SK-N-MC (cell line): ENCODE measurements around the gene BEST4.
"Not testable (repeated sequence)": the region's sequence is repeated elsewhere in the genome, so short reads cannot be mapped to it uniquely, and the experiment has no call there.

ENCODE experiments used
- DNase-seq: peaks from one replicate; pipeline ENCODE4 v3.0.0-alpha.2; 2011; ENCODE audit warnings: low read depth, low spot score
- H3K27ac ChIP-seq: fragments of 200-600 bp; sonication (generic); 2 replicates; pipeline ENCODE4 v1.5.1; 2016; ENCODE audit warnings: mixed run types
- H3K36me3 ChIP-seq: fragments of 200-600 bp; sonication (generic); 2 replicates; pipeline ENCODE4 v1.6.1; 2017; ENCODE audit warnings: antibody characterized with exemption, low read length, mixed read lengths; ENCODE audit not compliant: insufficient read depth
- H3K4me3 ChIP-seq: fragments of 200-600 bp; sonication (generic); 2 replicates; pipeline ENCODE4 v1.5.1; 2016
- H3K9ac ChIP-seq: fragments of 200-600 bp; sonication (generic); 2 replicates; pipeline ENCODE4 v1.8.0; 2017; ENCODE audit warnings: mixed run types, mixed read lengths; ENCODE audit not compliant: insufficient read length
- H3K9me3 ChIP-seq: fragments of 200-600 bp; sonication (generic); 2 replicates; pipeline ENCODE4 v1.6.1; 2017; ENCODE audit warnings: low read depth, mild to moderate bottlenecking, antibody characterized with exemption, low read length, moderate library complexity, mixed read lengths
- EZH2 ChIP-seq: fragments of 200-600 bp; sonication (generic); IDR thresholded peaks from one replicate; pipeline ENCODE4 v1.6.1; 2017; ENCODE audit warnings: antibody characterized with exemption
- FOXP2 ChIP-seq: optimal IDR thresholded peaks from 2 replicates; pipeline ENCODE3; 2011; ENCODE audit warnings: mild to moderate bottlenecking, moderate library complexity; ENCODE audit not compliant: insufficient read depth; ENCODE audit errors: extremely low read length, control extremely low read depth
- POLR2AphosphoS5 ChIP-seq: IDR thresholded peaks from 2 replicates; pipeline ENCODE4 v1.6.1; 2012; ENCODE audit warnings: mild to moderate bottlenecking, low read depth, low read length, borderline replicate concordance

The BEST4 gene

DNA sequence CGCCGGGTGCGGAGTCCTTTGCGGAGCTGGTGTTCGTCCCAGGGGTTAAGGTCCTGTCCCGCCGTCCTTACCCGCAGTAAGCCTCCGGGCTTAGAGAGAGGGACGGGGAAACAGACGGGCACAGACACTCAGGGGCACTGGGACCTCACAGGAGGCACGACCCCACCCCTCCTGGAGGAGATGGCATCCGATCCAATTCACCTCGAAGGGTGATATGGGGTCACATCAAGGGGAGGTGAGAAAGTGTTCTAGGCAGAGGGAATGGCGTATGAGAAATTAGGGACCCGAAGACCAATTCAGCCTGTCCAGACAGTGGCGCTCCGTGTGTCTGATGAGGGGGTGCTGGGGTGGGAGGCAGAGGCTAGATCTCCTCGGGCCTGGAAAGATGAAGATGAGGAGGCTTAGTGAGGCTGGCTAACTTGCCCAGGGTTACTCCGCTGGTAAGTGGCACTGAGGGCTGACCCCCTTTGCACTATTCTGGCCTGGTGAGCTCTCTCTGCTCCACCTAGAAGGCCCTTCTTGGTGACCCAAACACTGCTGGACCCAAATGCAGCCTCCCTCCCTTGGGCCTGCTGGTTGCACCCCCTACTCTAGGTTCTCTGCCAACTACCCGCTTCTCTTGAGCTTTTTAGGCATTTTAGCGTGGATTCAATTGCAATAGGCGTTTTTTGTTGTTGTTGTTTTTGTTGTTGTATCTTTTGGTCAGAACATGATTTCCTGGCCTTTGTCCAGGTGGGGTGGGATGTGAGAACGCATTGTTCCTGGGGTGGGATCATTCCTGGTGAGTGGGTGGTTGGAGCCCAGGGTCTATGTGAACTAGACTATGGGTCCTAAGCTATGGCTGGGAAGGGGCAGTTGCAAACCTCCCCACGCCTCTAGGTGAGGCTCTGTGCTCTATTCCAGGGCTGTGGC, 32.6 kb upstream of the BEST4 start:
- no peak for DNase-seq
- Histone ChIP-seq H3K9me3 (no peaks in the 10 kb centered on the region), H3K36me3 (no peaks in the 10 kb centered on the region), H3K4me3 (peak overlapping the region; percentile 72), H3K27ac (peak overlapping the region; percentile 88; the same call in 1 of the 2 replicates), H3K9ac (peak overlapping the region; percentile 64)
- no peak for TF ChIP-seq EZH2
- no peak for TF ChIP-seq FOXP2
- TF ChIP-seq POLR2AphosphoS5: no peak

DNA sequence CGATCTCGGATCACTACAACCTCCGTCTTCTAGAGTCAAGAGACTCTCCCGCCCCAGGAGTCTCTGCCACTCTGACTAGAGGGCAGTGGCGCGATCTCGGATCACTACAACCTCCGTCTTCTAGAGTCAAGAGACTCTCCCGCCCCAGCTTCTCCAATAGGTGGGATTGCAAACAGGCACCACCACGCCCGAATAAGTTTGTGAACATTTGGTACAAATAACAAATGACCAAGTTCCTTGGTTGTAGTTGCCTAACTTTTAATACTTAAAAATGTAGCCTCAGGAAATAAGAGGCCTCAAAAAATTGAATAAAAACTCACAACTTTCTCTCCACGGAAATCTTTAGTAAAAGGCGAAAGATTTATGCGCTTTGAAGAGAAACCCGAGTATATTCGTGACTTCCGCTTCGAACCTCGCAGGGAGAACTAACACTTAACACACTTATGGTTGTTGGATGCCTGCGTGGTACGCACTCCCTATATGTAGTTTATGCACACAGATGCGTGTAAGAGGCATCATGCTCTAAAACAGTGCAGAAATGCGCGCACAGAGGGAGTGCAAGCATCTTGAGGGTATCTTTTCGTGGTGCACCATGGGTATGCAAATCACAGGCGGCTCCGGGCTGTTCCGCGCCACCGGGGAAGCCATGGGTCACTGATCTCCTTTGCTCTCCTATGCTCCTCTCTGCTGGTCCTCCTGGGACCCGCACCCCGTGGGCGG, 31.8 kb upstream of the BEST4 start:
- H3K9me3 ChIP-seq: no peaks in the 10 kb centered on the region
- DNase-seq: peak; percentile 90
- no peaks in the 10 kb centered on the region for H3K36me3 ChIP-seq
- H3K27ac ChIP-seq: peak overlapping the region; percentile 88
- TF ChIP-seq EZH2 (no peak), POLR2AphosphoS5 (peak; percentile 100), FOXP2 (no peak)
- peak overlapping the region; percentile 72 for H3K4me3 ChIP-seq
- peak overlapping the region; percentile 65 for H3K9ac ChIP-seq

DNA sequence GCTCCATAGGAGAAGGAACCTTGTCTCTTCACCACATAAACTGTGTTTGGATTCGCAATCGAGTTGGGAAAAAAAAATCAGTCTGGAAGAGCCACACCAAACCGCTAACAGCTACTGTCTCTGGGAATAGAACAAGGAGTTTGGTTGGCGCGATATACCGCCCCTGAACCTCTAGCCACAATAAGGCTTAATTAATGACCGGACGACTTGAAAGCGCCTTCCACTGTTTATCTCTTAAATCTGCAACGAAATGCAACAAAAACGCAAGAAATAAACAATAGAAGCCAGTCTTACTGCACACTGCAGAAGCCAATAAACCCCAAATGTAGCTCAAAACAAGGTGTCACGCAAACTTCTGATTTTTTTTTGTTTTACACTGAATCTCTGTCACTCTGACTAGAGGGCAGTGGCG, 31.2 kb upstream of the BEST4 start:
- peak overlapping the region; percentile 88 for H3K27ac ChIP-seq
- H3K36me3 ChIP-seq: no peaks in the 10 kb centered on the region
- no peak for DNase-seq
- no peaks in the 10 kb centered on the region for H3K9me3 ChIP-seq
- TF ChIP-seq POLR2AphosphoS5 (no peak), EZH2 (no peak), FOXP2 (no peak)
- peak overlapping the region; percentile 72 for H3K4me3 ChIP-seq
- H3K9ac ChIP-seq: peak overlapping the region; percentile 65

DNA sequence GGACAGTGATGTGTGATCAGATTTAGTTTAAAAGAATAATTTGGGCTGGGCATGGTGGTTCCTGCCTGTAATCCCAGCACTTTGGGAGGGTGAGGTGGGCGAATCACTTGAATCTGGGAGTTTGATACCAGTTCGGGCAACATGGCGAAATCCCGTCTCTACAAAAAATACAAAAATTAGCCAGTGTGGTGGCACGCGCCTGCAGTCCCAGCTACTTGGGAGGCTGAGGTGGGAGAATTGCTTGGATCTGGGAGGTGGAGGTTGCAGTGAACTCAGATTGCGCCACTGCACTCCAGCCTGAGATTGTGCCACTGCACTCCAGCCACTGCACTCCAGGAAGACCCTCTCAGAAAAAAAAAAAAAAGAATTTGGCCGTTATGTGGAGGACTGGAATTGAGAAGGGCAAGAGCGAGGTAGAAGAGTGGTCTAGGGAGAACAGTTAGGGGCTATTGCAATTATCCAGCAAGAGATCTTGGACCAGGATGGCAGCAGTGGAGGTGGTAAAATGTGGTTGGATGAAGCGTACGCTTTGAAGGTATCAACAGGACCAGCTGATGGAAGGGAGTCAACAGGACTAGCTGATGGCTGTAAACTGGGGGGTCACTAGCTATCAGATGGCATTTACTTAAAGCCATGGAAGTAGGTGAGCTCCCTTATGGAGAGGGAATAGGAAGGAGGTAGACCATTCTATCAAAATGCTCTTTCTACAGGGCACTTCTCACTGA, 30.0 kb upstream of the BEST4 start:
- Histone ChIP-seq H3K9ac (no peak overlapping the region), H3K9me3 (no peaks in the 10 kb centered on the region), H3K36me3 (no peaks in the 10 kb centered on the region), H3K27ac (no peak overlapping the region), H3K4me3 (no peak overlapping the region)
- TF ChIP-seq FOXP2: no peak
- TF ChIP-seq EZH2: no peak
- DNase-seq: no peak

DNA sequence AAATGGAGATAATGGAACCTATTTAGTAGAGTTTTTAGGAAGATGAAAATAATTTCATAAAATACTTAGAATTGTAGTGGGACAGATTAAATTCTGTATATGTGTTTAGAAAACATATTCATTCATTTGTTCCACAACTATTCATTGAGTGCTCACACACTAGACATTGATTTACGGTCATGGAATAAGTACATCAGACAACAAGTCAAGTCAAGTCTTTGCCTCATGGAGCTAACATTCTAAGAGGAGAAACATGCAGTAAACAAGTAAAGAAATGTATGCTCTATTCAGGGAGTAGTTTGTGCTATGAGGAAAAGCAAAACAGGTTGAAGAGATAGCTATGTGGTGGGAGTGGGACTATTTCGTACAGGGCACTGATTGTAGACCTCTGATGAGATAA, 29.3 kb upstream of the BEST4 start:
- H3K9ac ChIP-seq: no peak overlapping the region
- H3K9me3 ChIP-seq: no peaks in the 10 kb centered on the region
- H3K36me3 ChIP-seq: no peaks in the 10 kb centered on the region
- TF ChIP-seq FOXP2 (no peak), EZH2 (no peak), POLR2AphosphoS5 (no peak)
- no peak overlapping the region for H3K4me3 ChIP-seq
- DNase-seq: no peak
- no peak overlapping the region for H3K27ac ChIP-seq

DNA sequence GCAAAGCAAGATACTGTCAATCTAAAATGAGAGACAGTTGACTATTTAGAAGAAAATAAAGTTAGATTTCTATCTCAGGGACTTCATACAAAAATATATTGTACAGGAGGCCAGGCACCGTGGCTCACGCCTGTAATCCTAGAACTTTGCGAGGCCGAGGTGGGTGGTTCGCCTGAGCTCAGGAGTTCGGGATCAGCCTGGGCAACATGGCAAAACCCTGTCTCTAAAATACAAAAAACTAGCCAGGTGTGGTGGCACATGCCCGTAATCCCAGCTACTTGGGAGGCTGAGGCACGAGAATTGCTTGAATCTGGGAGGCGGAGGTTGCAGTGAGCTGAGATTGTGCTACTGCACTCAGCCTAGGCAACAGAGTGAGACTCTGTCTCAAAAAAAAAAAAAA, 28.0 kb upstream of the BEST4 start:
- H3K27ac ChIP-seq, H3K9me3 ChIP-seq, H3K4me3 ChIP-seq, DNase-seq, H3K9ac ChIP-seq, H3K36me3 ChIP-seq: not testable (repeated sequence)

DNA sequence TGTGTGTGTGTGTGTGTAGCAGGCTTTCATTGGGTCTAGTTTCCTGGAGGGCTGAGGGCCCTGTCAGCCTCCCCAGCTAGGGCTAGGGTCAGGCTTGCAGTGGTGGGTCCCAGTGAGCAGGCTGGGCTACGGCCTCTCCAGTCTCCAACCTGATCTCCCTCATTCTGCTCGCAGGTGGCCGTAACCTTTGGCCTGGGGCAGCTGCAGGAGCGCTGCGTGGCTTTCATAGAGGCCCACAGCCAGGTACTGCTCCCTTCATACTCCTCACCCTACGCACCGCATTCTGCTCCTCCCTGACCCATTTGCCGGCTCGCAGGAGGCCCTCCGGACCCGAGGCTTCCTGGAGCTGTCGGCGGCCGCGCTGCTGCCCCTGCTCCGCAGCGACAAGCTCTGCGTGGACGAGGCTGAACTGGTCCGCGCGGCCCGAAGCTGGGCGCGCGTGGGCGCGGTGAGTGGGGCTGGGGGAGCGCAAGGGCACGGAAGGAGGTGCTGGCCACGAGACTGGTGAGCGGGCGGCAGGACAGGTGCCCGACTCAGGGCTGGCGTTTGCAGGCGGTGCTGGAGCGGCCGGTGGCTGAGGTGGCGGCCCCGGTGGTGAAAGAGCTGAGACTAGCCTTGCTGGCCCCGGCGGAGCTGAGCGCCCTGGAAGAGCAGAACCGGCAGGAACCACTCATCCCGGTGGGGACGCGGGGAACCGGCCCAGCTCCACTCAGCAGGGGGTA, 25.0 kb upstream of the BEST4 start:
- Histone ChIP-seq H3K27ac (no peak overlapping the region), H3K9me3 (no peaks in the 10 kb centered on the region), H3K4me3 (no peak overlapping the region), H3K9ac (no peak overlapping the region), H3K36me3 (no peaks in the 10 kb centered on the region)
- no peak for DNase-seq
- no peak for TF ChIP-seq EZH2

DNA sequence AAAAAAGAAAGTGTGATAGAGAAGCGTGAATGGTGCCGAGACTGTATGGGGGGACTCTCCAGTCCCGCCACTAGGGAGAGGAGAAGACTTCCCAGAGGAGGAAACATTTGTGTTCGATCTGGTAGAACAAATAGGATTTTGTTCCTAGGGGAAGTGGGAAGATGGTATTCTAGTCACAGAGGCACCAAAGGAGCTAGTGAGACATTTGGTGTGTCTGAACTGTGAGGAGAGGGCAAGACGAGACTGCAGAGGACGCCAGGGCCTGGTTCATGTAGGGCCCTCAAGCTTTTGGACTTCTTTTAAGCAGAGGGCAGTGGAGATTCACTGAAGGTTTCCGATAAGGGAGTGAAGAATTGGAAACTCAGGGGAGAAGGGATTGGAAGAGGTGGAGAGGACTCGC, 23.3 kb upstream of the BEST4 start:
- DNase-seq: no peak
- no peaks in the 10 kb centered on the region for H3K36me3 ChIP-seq
- no peaks in the 10 kb centered on the region for H3K9me3 ChIP-seq
- no peak overlapping the region for H3K4me3 ChIP-seq
- no peak for TF ChIP-seq EZH2
- TF ChIP-seq FOXP2: no peak
- TF ChIP-seq POLR2AphosphoS5: no peak
- H3K9ac ChIP-seq: peak overlapping the region; percentile 45
- peak overlapping the region; percentile 83 for H3K27ac ChIP-seq

DNA sequence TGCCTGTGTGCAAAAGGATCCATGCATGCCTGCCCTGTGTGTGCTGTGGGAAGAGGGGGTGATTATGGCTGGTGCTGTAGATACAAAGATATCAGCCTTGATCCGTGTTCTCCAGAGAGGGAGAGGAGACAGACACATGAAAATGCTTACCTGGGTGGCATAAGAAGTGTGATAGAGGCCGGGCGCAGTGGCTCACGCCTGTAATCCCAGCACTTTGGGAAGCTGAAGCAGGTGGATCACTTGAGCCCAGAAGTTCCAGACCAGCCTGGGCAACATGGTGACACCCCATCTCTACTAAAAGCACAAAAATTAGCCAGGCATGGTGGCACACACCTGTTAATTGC, 22.8 kb upstream of the BEST4 start:
- H3K27ac ChIP-seq: 0 out of 2 replicates have a peak overlapping the region, but pooled peaks have one; percentile 12
- H3K4me3 ChIP-seq, H3K9ac ChIP-seq: not testable (repeated sequence)

More for the DNA sequence above, 22.8 kb upstream of the BEST4 start:
- not testable (repeated sequence) for H3K9me3 ChIP-seq, DNase-seq, H3K36me3 ChIP-seq
